HEK293 (cell line): ENCODE results near the gene EDA.

Experiments used
- CTCF ChIA-PET: fragments of 350-600 bp; formaldehyde crosslinking; extraction: SDS; loops from one replicate; lab custom pipeline; 2021; ENCODE audit warnings: antibody characterized with exemption; lab: Yijun Ruan, JAX
- POLR2A ChIA-PET: fragments of 300-600 bp; formaldehyde crosslinking; extraction: SDS; loops from one replicate; lab custom pipeline; 2020; ENCODE audit warnings: antibody characterized with exemption, inconsistent platforms; lab: Yijun Ruan, JAX
- H3K27ac ChIP-seq: fragments of 200-500 bp; sonication (Bioruptor generic); 2 replicates; pipeline ENCODE4 v1.5.1; 2014; ENCODE audit warnings: low read depth, low read length, control low read depth, inconsistent platforms; ENCODE audit errors: extremely low read depth
- H3K36me3 ChIP-seq, 2 experiments: fragments of 200-500 bp in 1 of 2; sonication (Bioruptor generic) in 1 of 2; 1 replicate in 1 of 2; 2 replicates in 1 of 2; pipeline ENCODE4 v1.5.1; 2014 to 2017; ENCODE audit warnings: inconsistent platforms in 2 of 2, low read length in 2 of 2; ENCODE audit not compliant: control insufficient read depth in 2 of 2, insufficient read depth in 1 of 2
- H3K4me1 ChIP-seq: fragments of 200-500 bp; sonication (Bioruptor generic); 2 replicates; pipeline ENCODE4 v1.5.1; 2014; ENCODE audit warnings: mild to moderate bottlenecking, low read length, inconsistent platforms; ENCODE audit not compliant: control insufficient read depth, insufficient read depth
- H3K4me3 ChIP-seq: 2 replicates; pipeline ENCODE4 v1.5.1; 2011; ENCODE audit warnings: low read depth, mild to moderate bottlenecking, control low read depth, low read length, moderate library complexity
- H3K9me3 ChIP-seq: fragments of 200-500 bp; sonication (Bioruptor generic); 2 replicates; pipeline ENCODE4 v1.5.1; 2014; ENCODE audit warnings: low read depth, low read length, inconsistent platforms; ENCODE audit not compliant: control insufficient read depth, insufficient read depth
- ATF2 ChIP-seq: fragments of 450-650 bp; formaldehyde crosslinking; IDR thresholded peaks from 2 replicates; pipeline ENCODE4 v1.5.1; 2016; ENCODE audit warnings: missing biosample characterization, missing genetic modification characterization, low read depth
- PRDM4 ChIP-seq: fragments of 450-650 bp; formaldehyde crosslinking; IDR thresholded peaks from 2 replicates; pipeline ENCODE4 v1.5.1; 2017; ENCODE audit warnings: missing biosample characterization, missing genetic modification characterization
- RBAK ChIP-seq: fragments of 450-650 bp; formaldehyde crosslinking; IDR thresholded peaks from 2 replicates; pipeline ENCODE4 v1.5.1; 2016; ENCODE audit warnings: missing biosample characterization, missing genetic modification characterization
- REST ChIP-seq: fragments of 450-650 bp; formaldehyde crosslinking; IDR thresholded peaks from 2 replicates; pipeline ENCODE4 v1.5.1; 2016; ENCODE audit warnings: missing biosample characterization, missing genetic modification characterization
- SCRT2 ChIP-seq: fragments of 450-650 bp; formaldehyde crosslinking; IDR thresholded peaks from 2 replicates; pipeline ENCODE4 v1.5.1; 2016; ENCODE audit warnings: missing biosample characterization, missing genetic modification characterization
- SP2 ChIP-seq: fragments of 450-650 bp; formaldehyde crosslinking; IDR thresholded peaks from 2 replicates; pipeline ENCODE4 v1.5.1; 2016; ENCODE audit warnings: missing biosample characterization, missing genetic modification characterization
- SP7 ChIP-seq: fragments of 450-650 bp; formaldehyde crosslinking; IDR thresholded peaks from 2 replicates; pipeline ENCODE4 v1.5.1; 2016; ENCODE audit warnings: missing biosample characterization, missing genetic modification characterization
- TCF7L2 ChIP-seq: IDR thresholded peaks from 2 replicates; pipeline ENCODE4 v1.6.1; 2011; ENCODE audit warnings: low read depth, mild to moderate bottlenecking, inconsistent platforms, low read length, moderate library complexity, borderline replicate concordance
- ZBTB48 ChIP-seq: fragments of 450-650 bp; formaldehyde crosslinking; IDR thresholded peaks from 2 replicates; pipeline ENCODE4 v1.5.1; 2016; ENCODE audit warnings: missing biosample characterization, missing genetic modification characterization
- ZBTB7A ChIP-seq: fragments of 450-650 bp; formaldehyde crosslinking; IDR thresholded peaks from 2 replicates; pipeline ENCODE4 v1.5.1; 2016; ENCODE audit warnings: low read depth, missing biosample characterization, missing genetic modification characterization
- ZNF10 ChIP-seq: fragments of 450-650 bp; formaldehyde crosslinking; IDR thresholded peaks from 2 replicates; pipeline ENCODE4 v1.5.1; 2017; ENCODE audit warnings: missing biosample characterization, missing genetic modification characterization
- ZNF175 ChIP-seq: fragments of 450-650 bp; formaldehyde crosslinking; IDR thresholded peaks from 2 replicates; pipeline ENCODE4 v1.5.1; 2016; ENCODE audit warnings: missing biosample characterization, missing genetic modification characterization
- ZNF292 ChIP-seq: fragments of 450-650 bp; formaldehyde crosslinking; IDR thresholded peaks from 2 replicates; pipeline ENCODE4 v1.5.1; 2016; ENCODE audit warnings: low read depth, missing biosample characterization, missing genetic modification characterization, borderline replicate concordance
- ZNF335 ChIP-seq: fragments of 450-650 bp; formaldehyde crosslinking; conservative IDR thresholded peaks from 2 replicates; pipeline ENCODE4 v1.5.1; 2016; ENCODE audit warnings: missing biosample characterization, missing genetic modification characterization
- ZNF341 ChIP-seq: fragments of 450-650 bp; formaldehyde crosslinking; IDR thresholded peaks from 2 replicates; pipeline ENCODE4; 2016; ENCODE audit warnings: low read depth, missing biosample characterization, missing genetic modification characterization
- ZNF426 ChIP-seq: fragments of 450-650 bp; formaldehyde crosslinking; IDR thresholded peaks from 2 replicates; pipeline ENCODE4 v1.5.1; 2017; ENCODE audit warnings: missing biosample characterization, missing genetic modification characterization, mild to moderate bottlenecking, inconsistent platforms, moderate library complexity
- ZNF510 ChIP-seq: fragments of 450-650 bp; formaldehyde crosslinking; IDR thresholded peaks from 2 replicates; pipeline ENCODE4 v1.5.1; 2018; ENCODE audit warnings: mild to moderate bottlenecking, missing genetic modification characterization, missing biosample characterization; ENCODE audit not compliant: insufficient replicate concordance
- ZNF560 ChIP-seq: fragments of 450-650 bp; formaldehyde crosslinking; IDR thresholded peaks from 2 replicates; pipeline ENCODE4 v1.5.1; 2017; ENCODE audit warnings: missing biosample characterization, missing genetic modification characterization, borderline replicate concordance
- ZNF561 ChIP-seq: fragments of 450-650 bp; IDR thresholded peaks from 2 replicates; pipeline ENCODE4 v1.5.1; 2018; ENCODE audit warnings: missing biosample characterization, missing genetic modification characterization, borderline replicate concordance
- ZNF624 ChIP-seq: fragments of 450-650 bp; formaldehyde crosslinking; IDR thresholded peaks from 2 replicates; pipeline ENCODE4 v1.5.1; 2017; ENCODE audit warnings: missing biosample characterization, missing genetic modification characterization
- ZNF654 ChIP-seq: fragments of 450-650 bp; formaldehyde crosslinking; IDR thresholded peaks from 2 replicates; pipeline ENCODE4 v1.5.1; 2016; ENCODE audit warnings: low read depth, missing biosample characterization, missing genetic modification characterization
- ZSCAN16 ChIP-seq: fragments of 450-650 bp; formaldehyde crosslinking; IDR thresholded peaks from 2 replicates; pipeline ENCODE4 v1.5.1; 2016; ENCODE audit warnings: missing biosample characterization, missing genetic modification characterization
- TF ChIP-seq, protein P1 (sequence below): fragments of 450-650 bp; formaldehyde crosslinking; IDR thresholded peaks from 2 replicates; pipeline ENCODE4 v1.5.1; 2017; ENCODE audit warnings: missing biosample characterization, missing genetic modification characterization

The EDA gene

GRCh38 chrX:70034646-70035045, 418.7 kb downstream of the EDA start:
- H3K4me1 ChIP-seq: no peaks in the 10 kb centered on the region
- H3K27ac ChIP-seq: no peak overlapping the region
- peaks cover 0 to 18% of the 10 kb centered on the region in 2 experiments; a peak in 1 of 3 replicates for H3K36me3 ChIP-seq
- H3K4me3 ChIP-seq: no peak overlapping the region
- CTCF ChIA-PET: interaction anchor here (0.6 to 6.4 kb wide), 5 partner anchors 15 to 497 kb away, joined by 3 to 81 read pairs (median 3); no protein-coding TSS in a partner anchor
- no peaks in the 10 kb centered on the region for H3K9me3 ChIP-seq
- TF ChIP-seq PRDM4 (tag by site-specific recombination): no peak
- POLR2A ChIA-PET: no interaction called here

DNA sequence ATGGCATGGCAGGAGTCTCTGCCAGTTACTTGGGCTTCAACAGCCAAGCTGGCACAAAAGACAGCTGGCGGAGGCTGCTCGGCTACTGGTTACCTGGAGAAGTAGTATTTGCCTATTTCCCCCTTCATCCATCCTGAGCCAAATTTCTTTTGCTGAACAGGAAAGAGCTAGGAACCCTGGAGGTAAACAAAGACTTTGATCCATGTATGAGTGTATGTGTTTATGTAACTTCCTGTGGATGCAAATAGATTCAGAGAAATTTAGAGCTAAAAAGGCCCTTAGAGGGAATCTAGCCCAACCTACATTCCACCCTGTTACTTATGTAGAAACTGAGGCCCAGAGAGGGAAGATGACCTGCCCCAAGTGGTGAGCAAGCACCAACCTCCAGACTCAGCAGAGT, 422.6 kb downstream of the EDA start:
- H3K36me3 ChIP-seq: peaks cover 0 to 18% of the 10 kb centered on the region in 2 experiments; a peak in 1 of 3 replicates
- ChIA-PET CTCF (interaction anchor here (0.6 to 6.3 kb wide), 3 partner anchors 7 to 58 kb away, joined by 3 to 48 read pairs (median 10); no protein-coding TSS in a partner anchor), POLR2A (no interaction called here)
- TF ChIP-seq ZSCAN16 (tag by site-specific recombination) (no peak), ZNF10 (no peak), ZNF624 (tag by site-specific recombination) (no peak)
- no peaks in the 10 kb centered on the region for H3K4me1 ChIP-seq
- no peak overlapping the region for H3K4me3 ChIP-seq
- no peak overlapping the region for H3K27ac ChIP-seq
- no peaks in the 10 kb centered on the region for H3K9me3 ChIP-seq

DNA sequence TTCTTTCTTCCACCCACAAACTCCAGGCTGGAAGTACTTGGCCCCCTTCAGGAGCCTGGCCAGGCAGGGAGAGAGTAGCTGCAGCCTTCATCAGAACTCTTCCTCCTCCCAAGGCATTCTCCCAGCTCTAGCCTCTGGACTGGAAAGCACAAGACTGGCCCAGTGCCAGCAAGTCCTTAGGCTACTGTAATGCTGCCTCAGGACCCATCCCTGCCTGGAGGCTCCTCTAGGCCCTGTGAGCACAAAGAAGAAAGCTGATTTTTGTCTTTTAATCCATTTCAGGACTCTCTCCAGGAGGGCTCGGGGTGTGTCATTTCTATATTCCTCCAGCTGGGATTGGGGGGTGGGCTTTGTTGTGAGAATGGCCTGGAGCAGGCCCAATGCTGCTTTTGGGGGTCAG, 423.0 kb downstream of the EDA start:
- CTCF ChIA-PET: interaction anchor here (0.6 to 6.3 kb wide), 3 partner anchors 8 to 58 kb away, joined by 3 to 48 read pairs (median 10); no protein-coding TSS in a partner anchor

GRCh38 chrX:70039758-70040157, 423.8 kb downstream of the EDA start:
- Histone ChIP-seq H3K36me3 (peaks cover 0 to 16% of the 10 kb centered on the region in 2 experiments; a peak in 1 of 3 replicates), H3K4me1 (no peaks in the 10 kb centered on the region), H3K27ac (no peak overlapping the region), H3K4me3 (no peak overlapping the region), H3K9me3 (no peaks in the 10 kb centered on the region)
- ChIA-PET CTCF (interaction anchor here (0.7 to 6.3 kb wide), 3 partner anchors 9 to 90 kb away, joined by 3 to 48 read pairs (median 10); no protein-coding TSS in a partner anchor), POLR2A (no interaction called here)
- no peak for TF ChIP-seq RBAK
- TF ChIP-seq ATF2 (tag by site-specific recombination): no peak
- no peak for TF ChIP-seq ZNF292 (tag by site-specific recombination)
- no peak for TF ChIP-seq ZNF426 (tag by site-specific recombination)
- TF ChIP-seq, protein P1, sequence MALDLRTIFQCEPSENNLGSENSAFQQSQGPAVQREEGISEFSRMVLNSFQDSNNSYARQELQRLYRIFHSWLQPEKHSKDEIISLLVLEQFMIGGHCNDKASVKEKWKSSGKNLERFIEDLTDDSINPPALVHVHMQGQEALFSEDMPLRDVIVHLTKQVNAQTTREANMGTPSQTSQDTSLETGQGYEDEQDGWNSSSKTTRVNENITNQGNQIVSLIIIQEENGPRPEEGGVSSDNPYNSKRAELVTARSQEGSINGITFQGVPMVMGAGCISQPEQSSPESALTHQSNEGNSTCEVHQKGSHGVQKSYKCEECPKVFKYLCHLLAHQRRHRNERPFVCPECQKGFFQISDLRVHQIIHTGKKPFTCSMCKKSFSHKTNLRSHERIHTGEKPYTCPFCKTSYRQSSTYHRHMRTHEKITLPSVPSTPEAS (tag by site-specific recombination): no peak
- no peak for TF ChIP-seq SP7 (tag by site-specific recombination)
- no peak for TF ChIP-seq ZSCAN16 (tag by site-specific recombination)
- no peak for TF ChIP-seq ZBTB48 (tag by site-specific recombination)
- no peak for TF ChIP-seq ZNF341 (tag by site-specific recombination)
- no peak for TF ChIP-seq SP2
- TF ChIP-seq ZNF654 (tag by site-specific recombination): no peak
- TF ChIP-seq REST: no peak
- TF ChIP-seq SCRT2 (tag by site-specific recombination): no peak
- no peak for TF ChIP-seq TCF7L2

More for the DNA sequence above, 423.0 kb downstream of the EDA start:
- Histone ChIP-seq H3K9me3 (no peaks in the 10 kb centered on the region), H3K4me3 (no peak overlapping the region), H3K27ac (no peak overlapping the region), H3K4me1 (no peaks in the 10 kb centered on the region)
- POLR2A ChIA-PET: no interaction called here
- no peak for TF ChIP-seq ZNF510 (tag by site-specific recombination)
- TF ChIP-seq ZNF335 (tag by site-specific recombination): no peak
- TF ChIP-seq ZBTB7A (tag by site-specific recombination): no peak
- TF ChIP-seq ZNF561 (tag by site-specific recombination): no peak
- TF ChIP-seq ZNF175 (tag by site-specific recombination): no peak
- TF ChIP-seq ZNF560 (tag by site-specific recombination): no peak
- TF ChIP-seq, all 188 proteins: peak for 0
- peaks cover 0 to 18% of the 10 kb centered on the region in 2 experiments; a peak in 1 of 3 replicates for H3K36me3 ChIP-seq
